ENCODE data around the gene SORBS1.

Gene SORBS1

GRCh38 chr10:95435548-95436279 lies 125.5 kb downstream of the SORBS1 start:
- no peak for DNase-seq (ENCODE audit: low spot score)

- no peak for DNase-seq (ENCODE audit: low spot score)
Observed at GRCh38 chr10:95434583-95434982, 126.6 kb downstream of the SORBS1 start.

- DNase-seq (ENCODE audit: low spot score), result no peak
Observed at GRCh38 chr10:95431900-95432342, 129.2 kb downstream of the SORBS1 start.

GRCh38 chr10:95430231-95430951 lies 130.8 kb downstream of the SORBS1 start:
- DNase-seq (ENCODE audit: low spot score), result peak; percentile 83

- no peak for DNase-seq (ENCODE audit: low spot score)
Observed at GRCh38 chr10:95429639-95430038, 131.5 kb downstream of the SORBS1 start.

- DNase-seq (ENCODE audit: low spot score), result no peak
Observed at GRCh38 chr10:95428701-95429100, 132.5 kb downstream of the SORBS1 start.

- DNase-seq (ENCODE audit: low spot score), result no peak
Observed at GRCh38 chr10:95426482-95426881, 134.7 kb downstream of the SORBS1 start.

- DNase-seq (ENCODE audit: low spot score), result no peak
Observed at GRCh38 chr10:95425592-95426465, 135.3 kb downstream of the SORBS1 start.

- DNase-seq (ENCODE audit: low spot score), result no peak
Observed at GRCh38 chr10:95423164-95424005, 137.8 kb downstream of the SORBS1 start.

GRCh38 chr10:95422233-95422632 lies 138.9 kb downstream of the SORBS1 start:
- no peak for DNase-seq (ENCODE audit: low spot score)

GRCh38 chr10:95421782-95422181 lies 139.4 kb downstream of the SORBS1 start:
- no peak for DNase-seq (ENCODE audit: low spot score)

- no peak for DNase-seq (ENCODE audit: low spot score)
Observed at GRCh38 chr10:95419399-95419798, 141.8 kb downstream of the SORBS1 start.

GRCh38 chr10:95416973-95417372 lies 144.2 kb downstream of the SORBS1 start:
- DNase-seq (ENCODE audit: low spot score), result no peak

- no peak for DNase-seq (ENCODE audit: low spot score)
Observed at GRCh38 chr10:95416270-95416669, 144.9 kb downstream of the SORBS1 start.

GRCh38 chr10:95415621-95416031 lies 145.5 kb downstream of the SORBS1 start:
- no peak for DNase-seq (ENCODE audit: low spot score)

GRCh38 chr10:95414844-95415485 lies 146.2 kb downstream of the SORBS1 start:
- DNase-seq (ENCODE audit: low spot score), result no peak

- DNase-seq (ENCODE audit: low spot score), result no peak
Observed at GRCh38 chr10:95414016-95414830, 146.9 kb downstream of the SORBS1 start.

- DNase-seq (ENCODE audit: low spot score), result no peak
Observed at GRCh38 chr10:95413588-95413987, 147.6 kb downstream of the SORBS1 start.

- no peak for DNase-seq (ENCODE audit: low spot score)
Observed at GRCh38 chr10:95411635-95412034, 149.5 kb downstream of the SORBS1 start.
